ENCODE data around the gene TGM5. TPM values are rescaled to one million over a fixed set of nuclear protein-coding genes. Genes with fewer than 3 reads are reported as not detected.

TGM5 gene, protein sequence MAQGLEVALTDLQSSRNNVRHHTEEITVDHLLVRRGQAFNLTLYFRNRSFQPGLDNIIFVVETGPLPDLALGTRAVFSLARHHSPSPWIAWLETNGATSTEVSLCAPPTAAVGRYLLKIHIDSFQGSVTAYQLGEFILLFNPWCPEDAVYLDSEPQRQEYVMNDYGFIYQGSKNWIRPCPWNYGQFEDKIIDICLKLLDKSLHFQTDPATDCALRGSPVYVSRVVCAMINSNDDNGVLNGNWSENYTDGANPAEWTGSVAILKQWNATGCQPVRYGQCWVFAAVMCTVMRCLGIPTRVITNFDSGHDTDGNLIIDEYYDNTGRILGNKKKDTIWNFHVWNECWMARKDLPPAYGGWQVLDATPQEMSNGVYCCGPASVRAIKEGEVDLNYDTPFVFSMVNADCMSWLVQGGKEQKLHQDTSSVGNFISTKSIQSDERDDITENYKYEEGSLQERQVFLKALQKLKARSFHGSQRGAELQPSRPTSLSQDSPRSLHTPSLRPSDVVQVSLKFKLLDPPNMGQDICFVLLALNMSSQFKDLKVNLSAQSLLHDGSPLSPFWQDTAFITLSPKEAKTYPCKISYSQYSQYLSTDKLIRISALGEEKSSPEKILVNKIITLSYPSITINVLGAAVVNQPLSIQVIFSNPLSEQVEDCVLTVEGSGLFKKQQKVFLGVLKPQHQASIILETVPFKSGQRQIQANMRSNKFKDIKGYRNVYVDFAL
- 1 to 10 TPM in 1 of 4 donors, under 1 TPM in 2, not detected in 1; 0.28 to 5.0 (median 0.94) TPM for total RNA-seq

DNA sequence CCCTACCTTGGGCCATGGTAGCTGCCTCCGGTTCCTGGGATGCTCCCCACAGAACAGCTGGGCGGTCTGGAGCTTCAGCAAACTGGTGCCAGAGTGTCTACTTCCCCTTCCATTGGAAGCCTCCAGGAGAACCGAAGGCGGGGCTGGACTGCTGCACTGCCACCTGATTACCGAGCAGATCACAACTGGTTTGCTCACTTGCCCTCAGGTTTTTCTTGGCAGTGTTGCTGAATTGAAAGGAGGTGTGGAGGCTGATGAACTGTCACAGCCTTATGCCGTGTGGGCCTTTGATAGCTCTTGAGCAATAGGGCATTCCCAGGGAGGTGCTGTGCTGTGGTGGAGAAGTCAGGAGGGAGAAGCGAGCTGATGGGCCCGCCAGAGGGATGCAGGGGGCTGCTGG lies at the start of gene TGM5:
Gene TGM5, minus strand, starts transcription at position 95 of the 400 bp plus-strand sequence. Its CDS starts 79 bp downstream, at position 16.
- no peak for DNase-seq (ENCODE audit: low spot score)
- peak; percentile 74 for ATAC-seq (ENCODE audit: low FRiP score)
- TF ChIP-seq, protein P1, sequence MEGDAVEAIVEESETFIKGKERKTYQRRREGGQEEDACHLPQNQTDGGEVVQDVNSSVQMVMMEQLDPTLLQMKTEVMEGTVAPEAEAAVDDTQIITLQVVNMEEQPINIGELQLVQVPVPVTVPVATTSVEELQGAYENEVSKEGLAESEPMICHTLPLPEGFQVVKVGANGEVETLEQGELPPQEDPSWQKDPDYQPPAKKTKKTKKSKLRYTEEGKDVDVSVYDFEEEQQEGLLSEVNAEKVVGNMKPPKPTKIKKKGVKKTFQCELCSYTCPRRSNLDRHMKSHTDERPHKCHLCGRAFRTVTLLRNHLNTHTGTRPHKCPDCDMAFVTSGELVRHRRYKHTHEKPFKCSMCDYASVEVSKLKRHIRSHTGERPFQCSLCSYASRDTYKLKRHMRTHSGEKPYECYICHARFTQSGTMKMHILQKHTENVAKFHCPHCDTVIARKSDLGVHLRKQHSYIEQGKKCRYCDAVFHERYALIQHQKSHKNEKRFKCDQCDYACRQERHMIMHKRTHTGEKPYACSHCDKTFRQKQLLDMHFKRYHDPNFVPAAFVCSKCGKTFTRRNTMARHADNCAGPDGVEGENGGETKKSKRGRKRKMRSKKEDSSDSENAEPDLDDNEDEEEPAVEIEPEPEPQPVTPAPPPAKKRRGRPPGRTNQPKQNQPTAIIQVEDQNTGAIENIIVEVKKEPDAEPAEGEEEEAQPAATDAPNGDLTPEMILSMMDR (IDR thresholded peaks at IDR 0.05): no peak

DNA sequence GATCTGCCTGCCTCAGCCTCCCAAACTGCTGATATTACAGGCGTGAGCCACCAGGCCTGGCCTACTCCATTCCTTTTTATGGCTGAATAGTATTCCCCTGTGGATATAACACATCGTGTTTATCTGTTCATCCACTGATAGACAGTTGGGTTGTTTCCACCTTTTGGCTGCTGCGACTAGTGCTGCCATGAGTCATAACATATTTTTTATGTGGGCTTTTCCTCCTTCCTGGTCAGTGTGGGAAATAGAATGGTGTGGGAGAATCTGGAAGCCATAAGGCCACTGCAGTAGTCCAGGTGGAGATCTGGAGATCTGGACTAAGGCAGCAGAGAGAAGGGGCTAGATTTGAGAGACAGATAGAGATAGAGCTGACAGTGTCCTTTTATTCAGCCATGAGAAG lies 47.4 kb upstream of the TGM5 start:
- DNase-seq (ENCODE audit: low spot score) (no peak), ATAC-seq (ENCODE audit: low FRiP score) (no peak)
- TF ChIP-seq, protein P1 (IDR thresholded peaks at IDR 0.05): no peak

DNA sequence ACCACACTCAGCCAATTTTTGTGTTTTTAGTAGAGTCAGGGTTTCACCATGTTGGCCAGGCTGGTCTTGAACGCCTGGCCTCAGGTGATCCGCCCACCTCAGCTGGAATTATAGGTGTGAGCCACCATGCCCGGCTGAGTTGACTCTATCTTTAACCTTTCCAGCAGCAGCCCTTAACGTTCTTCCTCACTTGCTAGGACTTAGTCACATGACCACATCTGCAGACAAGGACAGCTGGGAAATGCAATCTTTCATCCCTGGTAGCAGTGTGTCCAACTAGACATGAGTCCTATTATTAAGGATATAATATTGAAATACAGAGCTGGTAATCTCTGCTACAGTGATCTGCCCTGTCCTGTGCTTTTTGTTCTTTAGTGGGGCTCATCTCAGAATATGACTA lies 45.6 kb upstream of the TGM5 start:
- TF ChIP-seq, protein P1 (IDR thresholded peaks at IDR 0.05): no peak
- DNase-seq (ENCODE audit: low spot score): no peak
- no peak for ATAC-seq (ENCODE audit: low FRiP score)

DNA sequence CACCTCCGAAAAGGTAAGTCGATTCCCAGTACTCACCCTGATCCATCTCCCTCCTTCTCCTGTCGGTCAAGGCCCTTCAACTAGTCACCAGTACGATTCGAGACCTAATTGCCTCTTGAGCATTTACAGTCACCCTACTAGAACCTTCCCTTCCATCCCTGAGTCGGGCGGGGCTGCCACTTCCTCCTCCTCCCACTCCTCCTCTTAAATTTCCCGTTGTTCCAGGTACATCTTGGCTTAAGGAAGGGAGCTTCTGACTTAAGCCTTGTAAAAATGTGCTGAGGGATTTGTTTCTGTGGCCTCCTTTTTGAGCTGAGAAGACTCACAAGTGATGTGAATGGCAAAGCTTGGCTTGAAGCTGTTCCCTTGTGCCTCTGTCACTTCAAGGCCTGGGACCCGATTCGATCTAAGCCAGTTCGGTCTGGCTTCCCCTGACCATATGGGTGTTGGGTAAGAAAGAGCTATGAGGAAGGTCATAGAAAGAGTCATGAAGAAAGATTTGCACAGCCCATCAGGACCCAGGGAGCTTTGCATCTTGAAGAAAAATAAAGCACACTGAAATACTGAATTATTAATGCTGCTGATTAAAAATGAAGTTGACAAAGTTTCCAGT lies 35.6 kb upstream of the TGM5 start, which contains the start of gene TGM7:
Gene TGM7, minus strand, starts transcription at position 51 of the 613 bp plus-strand sequence.
- DNase-seq (ENCODE audit: low spot score) (no peak), ATAC-seq (ENCODE audit: low FRiP score) (no peak)

DNA sequence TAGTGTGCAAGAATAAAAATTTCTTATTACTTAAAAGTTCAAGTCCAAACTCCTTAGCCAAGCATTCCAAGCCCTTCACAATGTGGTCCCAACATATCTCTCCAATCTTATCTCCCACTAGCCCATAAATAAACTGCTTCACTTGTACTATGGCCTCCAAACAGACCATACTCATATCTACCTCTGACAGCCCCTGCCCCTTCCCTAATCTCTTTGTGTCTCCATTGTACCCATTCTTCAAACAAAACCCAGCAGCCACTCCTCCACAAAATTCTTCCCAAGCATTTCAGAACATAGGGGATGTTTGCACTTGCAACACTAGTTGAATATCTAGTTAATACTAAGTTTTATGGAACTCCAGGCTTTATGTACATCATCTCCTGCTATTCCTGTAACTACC lies 33.2 kb upstream of the TGM5 start:
- TF ChIP-seq, protein P1 (IDR thresholded peaks at IDR 0.05): no peak
- ATAC-seq (ENCODE audit: low FRiP score) (no peak), DNase-seq (ENCODE audit: low spot score) (no peak)

More for the DNA sequence above, 35.6 kb upstream of the TGM5 start, which contains the start of gene TGM7:
- TF ChIP-seq, protein P1 (IDR thresholded peaks at IDR 0.05): no peak

DNA sequence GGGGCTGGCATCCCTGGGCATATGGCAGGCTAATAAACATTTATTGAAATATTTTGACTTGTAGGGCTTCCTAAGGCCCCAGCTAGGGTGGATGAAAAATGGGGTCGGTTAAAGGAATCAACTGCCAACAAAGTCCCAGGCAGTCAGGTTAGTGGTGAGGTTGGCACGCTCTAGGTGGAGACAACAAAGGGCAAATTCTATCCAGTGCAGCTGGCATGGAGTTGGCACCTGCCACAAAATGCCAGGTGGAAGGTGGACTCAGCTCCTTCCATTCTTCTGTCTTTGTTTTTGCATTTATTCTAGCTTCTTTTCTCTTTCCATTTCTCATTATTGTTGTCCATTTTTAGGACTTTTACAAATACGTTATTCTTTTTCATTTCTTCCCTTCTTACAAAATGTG lies 32.7 kb upstream of the TGM5 start:
- TF ChIP-seq, protein P1 (IDR thresholded peaks at IDR 0.05): no peak
- DNase-seq (ENCODE audit: low spot score) (no peak), ATAC-seq (ENCODE audit: low FRiP score) (no peak)
